GM23248 (cell line): Measurements from ENCODE around the gene MEIS2.

ENCODE experiments used
- EZH2 ChIP-seq: fragments of 200-600 bp; sonication (generic); IDR thresholded peaks from 2 replicates; pipeline ENCODE4 v1.6.1; 2018; ENCODE audit warnings: antibody characterized with exemption, mild to moderate bottlenecking; ENCODE audit not compliant: insufficient read depth, poor library complexity, severe bottlenecking
- EZH2phosphoT487 ChIP-seq: fragments of 200-600 bp; sonication (generic); IDR thresholded peaks from 2 replicates; pipeline ENCODE4 v1.6.1; 2018; ENCODE audit warnings: antibody characterized with exemption, moderate library complexity, mild to moderate bottlenecking, low read depth; ENCODE audit not compliant: insufficient read depth

GRCh38 chr15:37077623-37078351 is 22.6 kb downstream of the MEIS2 start:
- TF ChIP-seq EZH2phosphoT487 (no peak), EZH2 (no peak)
